Keratinocyte (primary cell): ENCODE measurements around the gene TGFBR1. TPM values are rescaled to one million over a fixed set of nuclear protein-coding genes. Genes with fewer than 3 reads are reported as not detected.

ENCODE experiments used
- DNase-seq: peaks from one replicate; pipeline ENCODE4 v3.0.0-alpha.2; 2011; ENCODE audit warnings: low read depth, missing footprints, low spot score
- FAIRE-seq: peaks from 2 replicates; lab custom pipeline; 2011; peaks lifted over from hg19 to GRCh38; lab: Jason Lieb, UNC
- H2AFZ ChIP-seq: 2 replicates; pipeline ENCODE4 v1.6.0; 2012; ENCODE audit warnings: low read length, control low read depth, inconsistent platforms; ENCODE audit not compliant: control insufficient read depth
- H3K27ac ChIP-seq: 2 replicates; pipeline ENCODE4 v1.5.1; 2011; ENCODE audit warnings: low read length; ENCODE audit not compliant: control insufficient read depth, insufficient read depth
- H3K27me3 ChIP-seq: 3 replicates; pipeline ENCODE4 v1.6.0; 2011; ENCODE audit warnings: low read length; ENCODE audit not compliant: control insufficient read depth, insufficient read depth; ENCODE audit errors: extremely low read depth
- H3K36me3 ChIP-seq, 2 experiments: 2 replicates in 1 of 2; 3 replicates in 1 of 2; pipeline ENCODE4 v1.5.1; 2011; ENCODE audit warnings: low read length in 2 of 2, mild to moderate bottlenecking in 1 of 2; ENCODE audit not compliant: control insufficient read depth in 2 of 2, insufficient read depth in 2 of 2; ENCODE audit errors: extremely low read depth in 1 of 2
- H3K4me1 ChIP-seq: 3 replicates; pipeline ENCODE4 v1.5.1; 2011; ENCODE audit warnings: low read length; ENCODE audit not compliant: control insufficient read depth, insufficient read depth; ENCODE audit errors: extremely low read depth
- H3K4me2 ChIP-seq: 3 replicates; pipeline ENCODE4 v1.6.0; 2011; ENCODE audit warnings: low read depth, low read length; ENCODE audit not compliant: control insufficient read depth, insufficient read depth; ENCODE audit errors: extremely low read depth
- H3K4me3 ChIP-seq, 3 experiments: fragments of 200-600 bp in 1 of 3; sonication (generic) in 1 of 3; 2 replicates in 2 of 3; 3 replicates in 1 of 3; pipeline ENCODE4 v1.5.1; 2011 to 2016; ENCODE audit warnings: low read length in 3 of 3, mild to moderate bottlenecking in 3 of 3, control low read depth in 2 of 3, inconsistent platforms in 1 of 3, low read depth in 1 of 3, mixed read lengths in 1 of 3, mixed run types in 1 of 3, moderate library complexity in 1 of 3; ENCODE audit not compliant: control insufficient read depth in 2 of 3, insufficient read depth in 2 of 3; ENCODE audit errors: extremely low read depth in 1 of 3
- H3K79me2 ChIP-seq: 2 replicates; pipeline ENCODE4 v1.6.0; 2012; ENCODE audit warnings: low read length; ENCODE audit not compliant: control insufficient read depth, insufficient read depth
- H3K9ac ChIP-seq: 3 replicates; pipeline ENCODE4 v1.6.0; 2011; ENCODE audit warnings: low read length; ENCODE audit not compliant: control insufficient read depth, insufficient read depth; ENCODE audit errors: extremely low read depth
- H3K9me1 ChIP-seq: 3 replicates; pipeline ENCODE4 v1.6.0; 2011; ENCODE audit warnings: low read length; ENCODE audit not compliant: control insufficient read depth, insufficient read depth; ENCODE audit errors: extremely low read depth
- H3K9me3 ChIP-seq: 2 replicates; pipeline ENCODE4 v1.5.1; 2012; ENCODE audit warnings: low read depth, low read length; ENCODE audit not compliant: control insufficient read depth
- H4K20me1 ChIP-seq: 3 replicates; pipeline ENCODE4 v1.6.0; 2011; ENCODE audit warnings: low read length; ENCODE audit not compliant: control insufficient read depth, insufficient read depth; ENCODE audit errors: extremely low read depth
- EZH2 ChIP-seq: IDR thresholded peaks from one replicate; pipeline ENCODE4 v1.6.1; 2012; ENCODE audit warnings: inconsistent platforms, mild to moderate bottlenecking, low read length, moderate library complexity
- dilution Hi-C: fragments of 300-500 bp; cut with MboI; formaldehyde crosslinking; loops from one replicate; pipeline ENCODE4 v1.7.0; 2020; ENCODE audit warnings: low sequenced_read_pairs; ENCODE audit not compliant: extremely low pct_ligation_motif_present
- polyA plus RNA-seq, 5 experiments: library from polyadenylated mRNA; depleted of rRNA in 3 of 5; stranded (reverse) in 3 of 5; stranded (forward) in 1 of 5; unstranded in 1 of 5; fragments of >200 nt; gene quantifications; 1 replicate in 1 of 5; 2 replicates in 3 of 5; 3 replicates in 1 of 5; pipeline versions ENCODE4 v1.2.1 to v1.2.3, GENCODE V29; 2011 to 2012; ENCODE audit warnings: missing spikeins in 2 of 5, low read depth in 1 of 5, low replicate concordance in 1 of 5
- small RNA-seq, 3 experiments: library from RNA; depleted of rRNA; stranded (forward); fragments of <200 nt; gene quantifications; one replicate each; pipeline ENCODE3, GENCODE V24; 2012; ENCODE audit warnings: low read depth in 3 of 3, low replicate concordance in 1 of 3; ENCODE audit not compliant: insufficient read length in 3 of 3
- TF ChIP-seq, protein P1 (sequence below), 3 experiments: IDR thresholded peaks in 1 of 3; conservative IDR thresholded peaks in 1 of 3; optimal IDR thresholded peaks in 1 of 3; 2 replicates in 2 of 3; 3 replicates in 1 of 3; pipeline versions ENCODE3 to v1.5.1; 2011; ENCODE audit warnings: low read length in 3 of 3, mild to moderate bottlenecking in 3 of 3, moderate library complexity in 2 of 3, control low read depth in 1 of 3, inconsistent platforms in 1 of 3; ENCODE audit not compliant: insufficient read depth in 2 of 3; ENCODE audit errors: extremely low read depth in 1 of 3

TGFBR1 gene
- polyA plus RNA-seq, 1 donor (not counting 4 experiments of a cell fraction or from before 2014, with no cell fraction given): 55.0 TPM

DNA sequence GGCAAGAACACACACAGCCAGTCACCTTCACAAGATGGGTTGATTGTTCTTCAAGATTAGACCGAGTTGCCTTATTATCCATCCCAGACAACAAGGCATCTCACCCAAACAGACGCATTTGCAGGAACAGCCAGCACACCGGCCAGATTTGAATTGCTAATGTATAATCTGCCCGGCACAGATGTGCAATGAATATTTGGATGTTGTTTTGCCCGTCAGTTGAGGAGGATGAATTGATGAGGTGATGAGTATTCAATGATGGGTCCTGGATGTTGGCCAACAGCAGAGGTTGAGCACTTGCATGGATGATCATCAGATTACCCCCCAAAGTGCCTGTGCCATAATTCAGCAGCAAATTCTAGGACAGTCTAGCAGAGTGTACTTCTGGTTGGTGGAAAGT lies 96.7 kb downstream of the TGFBR1 start:
- peaks cover 10% of the 10 kb centered on the region for H3K27me3 ChIP-seq
- no peaks in the 10 kb centered on the region for H3K79me2 ChIP-seq
- H3K4me2 ChIP-seq: no peak overlapping the region
- FAIRE-seq: no peak
- H4K20me1 ChIP-seq: no peaks in the 10 kb centered on the region
- H3K4me3 ChIP-seq: no peak overlapping the region
- H3K27ac ChIP-seq: no peak overlapping the region
- H3K36me3 ChIP-seq: no peaks in the 10 kb centered on the region
- no peaks in the 10 kb centered on the region for H3K9me1 ChIP-seq
- no peaks in the 10 kb centered on the region for H3K9me3 ChIP-seq
- no peak overlapping the region for H3K9ac ChIP-seq
- H2AFZ ChIP-seq: no peak overlapping the region
- no peaks in the 10 kb centered on the region for H3K4me1 ChIP-seq
- TF ChIP-seq EZH2: no peak
- TF ChIP-seq, protein P1, sequence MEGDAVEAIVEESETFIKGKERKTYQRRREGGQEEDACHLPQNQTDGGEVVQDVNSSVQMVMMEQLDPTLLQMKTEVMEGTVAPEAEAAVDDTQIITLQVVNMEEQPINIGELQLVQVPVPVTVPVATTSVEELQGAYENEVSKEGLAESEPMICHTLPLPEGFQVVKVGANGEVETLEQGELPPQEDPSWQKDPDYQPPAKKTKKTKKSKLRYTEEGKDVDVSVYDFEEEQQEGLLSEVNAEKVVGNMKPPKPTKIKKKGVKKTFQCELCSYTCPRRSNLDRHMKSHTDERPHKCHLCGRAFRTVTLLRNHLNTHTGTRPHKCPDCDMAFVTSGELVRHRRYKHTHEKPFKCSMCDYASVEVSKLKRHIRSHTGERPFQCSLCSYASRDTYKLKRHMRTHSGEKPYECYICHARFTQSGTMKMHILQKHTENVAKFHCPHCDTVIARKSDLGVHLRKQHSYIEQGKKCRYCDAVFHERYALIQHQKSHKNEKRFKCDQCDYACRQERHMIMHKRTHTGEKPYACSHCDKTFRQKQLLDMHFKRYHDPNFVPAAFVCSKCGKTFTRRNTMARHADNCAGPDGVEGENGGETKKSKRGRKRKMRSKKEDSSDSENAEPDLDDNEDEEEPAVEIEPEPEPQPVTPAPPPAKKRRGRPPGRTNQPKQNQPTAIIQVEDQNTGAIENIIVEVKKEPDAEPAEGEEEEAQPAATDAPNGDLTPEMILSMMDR (optimal IDR thresholded peaks at IDR 0.05 in 1 of 3, IDR thresholded peaks at IDR 0.05 in 1 of 3, conservative IDR thresholded peaks at IDR 0.05 in 1 of 3; ENCODE audit: extremely low read depth in 1 of 3, insufficient read depth in 2 of 3, low read length in 3 of 3): no peak
- dilution Hi-C loops: no loop called here
- no peak for DNase-seq

Small RNA genes within 50 kb of the gene (small RNA-seq; reads per million reads assigned to genes)
- gene RN7SL794P: 0 reads per million in 3 experiments
- 0 reads per million in 3 experiments for gene RNA5SP290

Other genes starting within 250 kb of the TGFBR1 start
- 0.01 TPM in 1 of 3 replicates, not detected in the others for gene COL15A1, start 161.2 kb upstream of the TGFBR1 start, polyA plus RNA-seq
- 48.2 to 57.1 TPM (median 50.9 TPM) in 3 replicates for gene ALG2, start 116.8 kb downstream of the TGFBR1 start, polyA plus RNA-seq
- gene SEC61B, start 117.2 kb downstream of the TGFBR1 start, polyA plus RNA-seq: 182 to 207 TPM (median 199 TPM) in 3 replicates